Calu3 (cell line): ENCODE results near the gene GNA12. TPM values are rescaled to one million over a fixed set of nuclear protein-coding genes. Genes with fewer than 3 reads are reported as not detected.
"Not testable (repeated sequence)": the region's sequence is repeated elsewhere in the genome, so short reads cannot be mapped to it uniquely, and the experiment has no call there.

Experiments
- BruUV-seq: library from RNA; stranded (reverse); fragments of 400-500 nt; replicated peaks from 2 replicates; lab custom pipeline; 2021; lab: Mats Ljungman, UMichigan
- CTCF ChIA-PET: fragments of 300-600 bp; sonication (Branson Sonifier 250); formaldehyde crosslinking; loops from one replicate; lab custom pipeline; 2022; ENCODE audit warnings: antibody characterized with exemption; lab: Charles Lee
- DNase-seq: peaks from one replicate; pipeline ENCODE4 v3.0.0; 2022
- H3K27ac Mint-ChIP-seq: one replicate; pipeline ENCODE4 v1.8.0; 2022; ENCODE audit warnings: mixed read lengths; ENCODE audit not compliant: unreplicated experiment
- H3K27me3 Mint-ChIP-seq: one replicate; pipeline ENCODE4 v1.8.0; 2022; ENCODE audit warnings: mixed read lengths; ENCODE audit not compliant: unreplicated experiment
- H3K36me3 Mint-ChIP-seq: one replicate; pipeline ENCODE4 v1.8.0; 2022; ENCODE audit warnings: mild to moderate bottlenecking, moderate library complexity, mixed read lengths; ENCODE audit not compliant: insufficient read depth, unreplicated experiment
- H3K4me1 Mint-ChIP-seq: one replicate; pipeline ENCODE4 v1.8.0; 2022; ENCODE audit warnings: mild to moderate bottlenecking, low read depth, mixed read lengths; ENCODE audit not compliant: unreplicated experiment
- H3K4me3 Mint-ChIP-seq: one replicate; pipeline ENCODE4 v1.8.0; 2022; ENCODE audit warnings: mild to moderate bottlenecking, low read depth, moderate library complexity, mixed read lengths; ENCODE audit not compliant: unreplicated experiment
- H3K9me3 Mint-ChIP-seq: one replicate; pipeline ENCODE4 v1.8.0; 2022; ENCODE audit warnings: low read depth, mixed read lengths; ENCODE audit not compliant: unreplicated experiment
- CTCF ChIP-seq: fragments of 200-600 bp; IDR thresholded peaks from one replicate; pipeline ENCODE4 v1.8.0; 2022; ENCODE audit warnings: antibody characterized with exemption; ENCODE audit not compliant: unreplicated experiment
- intact Hi-C: fragments of 100-400 bp; cut with micrococcal nuclease; formaldehyde crosslinking; loops from one replicate; pipeline ENCODE4 v1.10.0; 2022; ENCODE audit not compliant: unreplicated experiment
- total RNA-seq: library from RNA; stranded (reverse); gene quantifications from 2 replicates; pipeline ENCODE4 v1.2.3, GENCODE V29; 2022

The GNA12 gene
- total RNA-seq, 1 experiment from 2014 or later: 78.3 TPM

DNA sequence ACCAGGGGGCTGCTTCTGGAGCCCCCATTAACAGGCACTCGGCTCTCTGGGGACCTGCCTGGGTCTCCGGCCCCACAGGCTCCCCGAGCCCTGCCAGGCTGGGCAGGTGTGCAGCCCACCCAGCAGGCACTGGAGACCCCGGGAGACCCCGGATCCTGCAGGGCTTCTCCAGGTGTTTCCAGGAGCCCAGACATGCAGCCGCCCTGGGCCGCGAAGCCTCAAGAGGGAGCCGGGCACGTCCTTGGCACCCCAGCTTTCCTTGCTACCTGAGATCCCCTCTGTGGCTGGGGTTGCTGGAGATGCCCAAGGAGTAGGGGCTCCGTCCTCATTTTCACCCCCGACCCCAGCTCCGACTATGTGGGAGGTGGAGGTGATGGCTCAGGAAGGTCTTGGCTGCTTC lies 163.9 kb downstream of the GNA12 start:
- H3K36me3 Mint-ChIP-seq: peaks cover 5% of the 10 kb centered on the region
- no peak for TF ChIP-seq CTCF
- no TSS peak for BruUV-seq
- peaks cover 9% of the 10 kb centered on the region for H3K4me1 Mint-ChIP-seq
- peaks cover 61% of the 10 kb centered on the region for H3K27me3 Mint-ChIP-seq
- intact Hi-C loops: loop anchor here (2.0 to 10.0 kb wide), 2 partner anchors 115 to 229 kb away; no protein-coding TSS in a partner anchor
- H3K4me3 Mint-ChIP-seq: no peak overlapping the region
- CTCF ChIA-PET: interaction anchor here (0.6 to 3.8 kb wide), 7 partner anchors 9 to 326 kb away, joined by 3 to 30 read pairs (median 5); no protein-coding TSS in a partner anchor
- DNase-seq: no peak
- no peak overlapping the region for H3K27ac Mint-ChIP-seq
- no peaks in the 10 kb centered on the region for H3K9me3 Mint-ChIP-seq

DNA sequence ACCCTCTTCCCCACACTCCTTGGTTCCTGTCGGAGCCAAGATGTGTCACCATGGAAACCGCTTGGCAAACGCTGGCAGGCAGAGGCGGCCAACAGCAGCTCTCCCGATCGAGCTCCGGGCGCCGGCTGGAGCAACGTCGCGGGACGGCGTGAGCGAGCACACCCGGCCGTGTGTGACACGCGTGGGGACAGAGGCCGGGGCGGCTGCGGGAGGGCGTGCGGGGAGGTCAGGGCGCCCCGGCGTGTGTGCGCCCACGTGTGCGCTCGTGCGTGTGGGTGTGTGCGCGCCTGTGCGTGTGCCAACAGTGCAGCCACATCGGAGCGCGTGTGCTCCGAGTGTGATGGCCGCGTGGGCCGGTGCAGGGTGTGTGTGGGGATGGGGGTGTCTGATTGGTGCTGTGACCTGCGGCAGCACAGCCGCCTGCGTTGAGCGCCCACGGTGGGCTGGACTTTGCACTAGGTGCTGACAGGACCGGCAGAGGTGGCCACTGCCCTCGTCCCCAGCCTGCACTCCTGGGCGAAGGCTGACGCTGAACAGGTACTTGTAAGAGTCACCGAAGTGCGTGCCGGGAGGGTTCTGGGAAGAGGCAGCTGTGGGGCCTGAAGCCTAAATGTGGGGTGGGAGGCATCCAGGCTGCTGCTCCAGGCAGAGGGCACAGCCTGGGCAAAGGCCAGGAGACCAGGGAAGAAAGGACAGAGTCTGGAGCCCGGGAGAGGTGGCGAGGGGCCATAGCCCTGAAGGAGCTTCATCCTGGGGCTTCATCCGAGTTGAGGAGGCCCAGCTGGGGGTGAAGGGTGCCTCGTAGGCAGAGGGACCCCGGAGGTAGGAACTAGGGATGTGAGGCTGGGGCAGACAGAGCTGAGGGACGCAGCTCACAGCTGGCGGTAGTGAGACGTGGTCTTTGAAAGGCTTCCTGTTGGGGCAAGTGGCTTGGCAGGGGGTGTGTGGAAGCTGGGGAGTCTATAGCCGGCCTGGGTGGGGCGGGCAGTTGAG lies 164.7 kb downstream of the GNA12 start:
- H3K36me3 Mint-ChIP-seq, BruUV-seq, H3K27ac Mint-ChIP-seq, DNase-seq, H3K9me3 Mint-ChIP-seq, H3K4me1 Mint-ChIP-seq: not testable (repeated sequence)
- Mint-ChIP-seq H3K27me3 (peaks cover 61% of the 10 kb centered on the region), H3K4me3 (peak overlapping the region; percentile 35)
- CTCF ChIA-PET: interaction anchor here (0.7 to 3.8 kb wide), 4 partner anchors 8 to 228 kb away, joined by 3 to 30 read pairs (median 8); no protein-coding TSS in a partner anchor
- intact Hi-C loops: loop anchor here (2.0 to 10.0 kb wide), 2 partner anchors 115 to 229 kb away; no protein-coding TSS in a partner anchor

- Mint-ChIP-seq H3K27me3 (peaks cover 56% of the 10 kb centered on the region), H3K4me3 (peak overlapping the region; percentile 35)
- BruUV-seq, DNase-seq, H3K36me3 Mint-ChIP-seq, H3K4me1 Mint-ChIP-seq, H3K9me3 Mint-ChIP-seq, H3K27ac Mint-ChIP-seq, intact Hi-C loops: not testable (repeated sequence)
- CTCF ChIA-PET: interaction anchor here (1.9 kb wide), 1 partner anchor 7 kb away, joined by 7 read pairs; no protein-coding TSS in a partner anchor
Measured at GRCh38 chr7:2678454-2678853, 165.7 kb downstream of the GNA12 start.

Other genes with a start within 250 kb of the GNA12 start
- 167 and 187 TPM in 2 replicates for gene TTYH3, start 212.3 kb downstream of the GNA12 start, total RNA-seq
- gene AMZ1, start 156.1 kb downstream of the GNA12 start, total RNA-seq: 0.12 and 0.44 TPM in 2 replicates
- gene CARD11, start 199.6 kb upstream of the GNA12 start, total RNA-seq: 79.2 and 87.2 TPM in 2 replicates